ENCODE measurements around the gene TFF1.

Gene TFF1

DNA sequence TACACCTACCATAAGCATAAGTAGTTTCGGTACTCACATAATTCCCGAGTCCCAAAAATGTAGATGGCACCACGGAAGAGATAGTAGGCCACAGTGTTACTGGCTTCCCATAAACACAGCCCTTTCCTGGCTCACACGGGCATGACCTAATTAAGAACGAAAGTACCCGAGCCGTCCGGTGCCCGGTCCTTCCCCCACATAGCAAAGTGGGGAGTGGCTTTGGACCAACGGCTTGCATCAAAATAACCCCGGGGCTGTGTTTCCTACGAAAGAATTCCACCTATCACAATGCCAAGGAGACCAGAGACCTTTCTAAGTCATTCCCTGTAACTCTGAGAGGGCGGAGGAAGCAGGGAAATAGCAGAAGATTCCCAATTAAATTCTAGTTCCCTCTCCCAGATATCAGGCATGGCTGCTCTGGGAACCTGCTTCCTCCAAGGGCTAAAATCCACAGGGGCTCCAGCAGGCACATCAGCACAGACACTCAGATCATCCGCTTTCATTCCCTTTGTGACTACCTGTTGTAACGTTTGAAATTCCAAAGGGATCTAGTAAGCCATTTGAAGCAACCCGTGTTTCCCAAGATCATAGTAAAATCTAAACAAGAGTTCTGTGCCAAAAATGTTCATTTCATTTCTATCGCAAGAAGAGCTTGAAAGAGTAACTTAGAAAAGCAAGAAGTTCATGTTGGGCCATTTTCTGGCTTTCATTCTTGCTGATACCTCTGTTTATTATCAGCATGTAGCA, 29.7 kb upstream of the TFF1 start, which contains the start of gene TMPRSS3:
TSS of gene TMPRSS3 (minus strand) at position 148 of the 747 bp plus-strand sequence. CDS start 635 bp downstream, outside the sequence.
- ChIA-PET CTCF (interaction anchor here (0.6 to 0.7 kb wide), 2 partner anchors 137 to 924 kb away, joined by 4 read pairs; no protein-coding TSS in a partner anchor), POLR2A (no interaction called here)
- Histone ChIP-seq H3K4me3 (ENCODE audit: low read depth, low read length) (no peak within 1 kb of the TSS), H3K36me3 (ENCODE audit: control insufficient read depth in 2 of 2, insufficient read depth in 1 of 2, low read length in 2 of 2) (no peaks in the 10 kb centered on the region), H3K4me1 (ENCODE audit: control insufficient read depth, insufficient read depth, low read length) (no peaks in the 10 kb centered on the region), H3K9me3 (ENCODE audit: control insufficient read depth, insufficient read depth, low read depth, low read length) (no peaks in the 10 kb centered on the region), H3K27ac (ENCODE audit: extremely low read depth, low read depth, low read length) (no peak within 1 kb of the TSS)
- no peak for TF ChIP-seq ZNF324 (tag by site-specific recombination; IDR thresholded peaks at IDR 0.05)
- TF ChIP-seq, protein P1, sequence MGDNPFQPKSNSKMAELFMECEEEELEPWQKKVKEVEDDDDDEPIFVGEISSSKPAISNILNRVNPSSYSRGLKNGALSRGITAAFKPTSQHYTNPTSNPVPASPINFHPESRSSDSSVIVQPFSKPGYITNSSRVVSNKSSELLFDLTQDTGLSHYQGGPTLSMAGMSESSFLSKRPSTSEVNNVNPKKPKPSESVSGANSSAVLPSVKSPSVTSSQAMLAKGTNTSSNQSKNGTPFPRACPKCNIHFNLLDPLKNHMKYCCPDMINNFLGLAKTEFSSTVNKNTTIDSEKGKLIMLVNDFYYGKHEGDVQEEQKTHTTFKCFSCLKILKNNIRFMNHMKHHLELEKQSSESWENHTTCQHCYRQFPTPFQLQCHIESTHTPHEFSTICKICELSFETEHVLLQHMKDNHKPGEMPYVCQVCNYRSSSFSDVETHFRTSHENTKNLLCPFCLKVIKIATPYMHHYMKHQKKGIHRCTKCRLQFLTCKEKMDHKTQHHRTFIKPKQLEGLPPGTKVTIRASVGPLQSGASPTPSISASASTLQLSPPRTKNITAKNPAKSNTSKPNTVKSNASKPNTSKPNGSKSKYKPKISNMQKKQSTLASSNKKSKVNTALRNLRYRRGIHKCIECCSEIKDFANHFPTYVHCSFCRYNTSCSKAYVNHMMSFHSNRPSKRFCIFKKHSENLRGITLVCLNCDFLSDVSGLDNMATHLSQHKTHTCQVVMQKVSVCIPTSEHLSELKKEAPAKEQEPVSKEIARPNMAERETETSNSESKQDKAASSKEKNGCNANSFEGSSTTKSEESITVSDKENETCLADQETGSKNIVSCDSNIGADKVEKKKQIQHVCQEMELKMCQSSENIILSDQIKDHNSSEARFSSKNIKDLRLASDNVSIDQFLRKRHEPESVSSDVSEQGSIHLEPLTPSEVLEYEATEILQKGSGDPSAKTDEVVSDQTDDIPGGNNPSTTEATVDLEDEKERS (tag by site-specific recombination; IDR thresholded peaks at IDR 0.05): no peak
- no peak for TF ChIP-seq ZNF202 (tag by site-specific recombination; IDR thresholded peaks at IDR 0.05; ENCODE audit: borderline replicate concordance)
- TF ChIP-seq ZNF214 (tag by site-specific recombination; IDR thresholded peaks at IDR 0.05; ENCODE audit: borderline replicate concordance): no peak
- TF ChIP-seq ZNF433 (tag by site-specific recombination; IDR thresholded peaks at IDR 0.05; ENCODE audit: low read depth): no peak
- TF ChIP-seq ZNF23 (tag by site-specific recombination; IDR thresholded peaks at IDR 0.05; ENCODE audit: borderline replicate concordance): no peak
- TF ChIP-seq ZNF473 (tag by site-specific recombination; IDR thresholded peaks at IDR 0.05): no peak
- TF ChIP-seq ZNF157 (tag by site-specific recombination; IDR thresholded peaks at IDR 0.05): no peak

DNA sequence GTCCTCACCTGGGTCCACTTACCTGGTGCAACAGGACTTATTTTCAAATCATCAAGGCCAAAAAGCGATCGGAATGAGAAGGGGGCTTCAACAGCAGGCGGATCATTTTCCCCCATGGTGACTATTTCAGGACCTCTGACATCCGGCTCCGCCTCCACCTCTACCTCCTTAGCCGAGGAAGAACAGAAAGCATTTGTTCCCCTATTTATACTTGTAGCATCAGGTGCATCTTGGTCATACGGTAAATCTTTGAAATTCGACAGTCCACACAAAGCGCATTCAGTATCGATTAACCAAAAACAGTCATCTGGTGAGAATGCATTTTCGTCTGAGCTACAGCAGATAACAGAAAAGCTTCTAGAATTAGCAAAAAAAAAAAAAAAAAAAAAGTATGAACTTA, 29.0 kb upstream of the TFF1 start:
- CTCF ChIA-PET: no interaction called here
- H3K4me1 ChIP-seq (ENCODE audit: control insufficient read depth, insufficient read depth, low read length): no peaks in the 10 kb centered on the region

More for the DNA sequence above, 29.0 kb upstream of the TFF1 start:
- H3K27ac ChIP-seq (ENCODE audit: extremely low read depth, low read depth, low read length): no peak overlapping the region
- H3K9me3 ChIP-seq (ENCODE audit: control insufficient read depth, insufficient read depth, low read depth, low read length): no peaks in the 10 kb centered on the region
- H3K36me3 ChIP-seq (ENCODE audit: control insufficient read depth in 2 of 2, insufficient read depth in 1 of 2, low read length in 2 of 2): no peaks in the 10 kb centered on the region
- POLR2A ChIA-PET: no interaction called here
- H3K4me3 ChIP-seq (ENCODE audit: low read depth, low read length): no peak overlapping the region
- TF ChIP-seq ZNF202 (tag by site-specific recombination; IDR thresholded peaks at IDR 0.05; ENCODE audit: borderline replicate concordance) (no peak), SCRT2 (tag by site-specific recombination; IDR thresholded peaks at IDR 0.05) (no peak), SALL2 (tag by site-specific recombination; IDR thresholded peaks at IDR 0.05; ENCODE audit: borderline replicate concordance) (no peak), TCF7L2 (IDR thresholded peaks at IDR 0.05; ENCODE audit: borderline replicate concordance, low read depth, low read length) (no peak), ZNF404 (tag by site-specific recombination; IDR thresholded peaks at IDR 0.05) (no peak), ZNF701 (tag by site-specific recombination; IDR thresholded peaks at IDR 0.05) (no peak), ZNF626 (tag by site-specific recombination; IDR thresholded peaks at IDR 0.05) (no peak), OSR2 (tag by site-specific recombination; IDR thresholded peaks at IDR 0.05) (no peak), ZNF529 (tag by site-specific recombination; IDR thresholded peaks at IDR 0.05; ENCODE audit: insufficient replicate concordance) (no peak), ZNF324 (tag by site-specific recombination; IDR thresholded peaks at IDR 0.05) (no peak), GFI1B (tag by site-specific recombination; IDR thresholded peaks at IDR 0.05) (no peak), ZNF658 (tag by site-specific recombination; IDR thresholded peaks at IDR 0.05) (no peak), ZNF544 (tag by site-specific recombination; IDR thresholded peaks at IDR 0.05) (no peak), ZNF184 (tag by site-specific recombination; IDR thresholded peaks at IDR 0.05) (no peak), ZNF843 (tag by site-specific recombination; IDR thresholded peaks at IDR 0.05) (no peak), ZNF302 (tag by site-specific recombination; IDR thresholded peaks at IDR 0.05; ENCODE audit: low read depth) (no peak), HOXA7 (CRISPR knock-in tag; IDR thresholded peaks at IDR 0.05; ENCODE audit: borderline replicate concordance) (no peak), HOXD13 (CRISPR knock-in tag; IDR thresholded peaks at IDR 0.05; ENCODE audit: borderline replicate concordance) (no peak)
- TF ChIP-seq, protein P2, sequence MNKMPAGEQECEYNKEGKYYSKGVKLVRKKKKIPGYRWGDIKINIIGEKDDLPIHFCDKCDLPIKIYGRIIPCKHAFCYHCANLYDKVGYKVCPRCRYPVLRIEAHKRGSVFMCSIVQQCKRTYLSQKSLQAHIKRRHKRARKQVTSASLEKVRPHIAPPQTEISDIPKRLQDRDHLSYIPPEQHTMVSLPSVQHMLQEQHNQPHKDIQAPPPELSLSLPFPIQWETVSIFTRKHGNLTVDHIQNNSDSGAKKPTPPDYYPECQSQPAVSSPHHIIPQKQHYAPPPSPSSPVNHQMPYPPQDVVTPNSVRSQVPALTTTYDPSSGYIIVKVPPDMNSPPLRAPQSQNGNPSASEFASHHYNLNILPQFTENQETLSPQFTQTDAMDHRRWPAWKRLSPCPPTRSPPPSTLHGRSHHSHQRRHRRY (tag by site-specific recombination; IDR thresholded peaks at IDR 0.05): no peak
- TF ChIP-seq, protein P3, sequence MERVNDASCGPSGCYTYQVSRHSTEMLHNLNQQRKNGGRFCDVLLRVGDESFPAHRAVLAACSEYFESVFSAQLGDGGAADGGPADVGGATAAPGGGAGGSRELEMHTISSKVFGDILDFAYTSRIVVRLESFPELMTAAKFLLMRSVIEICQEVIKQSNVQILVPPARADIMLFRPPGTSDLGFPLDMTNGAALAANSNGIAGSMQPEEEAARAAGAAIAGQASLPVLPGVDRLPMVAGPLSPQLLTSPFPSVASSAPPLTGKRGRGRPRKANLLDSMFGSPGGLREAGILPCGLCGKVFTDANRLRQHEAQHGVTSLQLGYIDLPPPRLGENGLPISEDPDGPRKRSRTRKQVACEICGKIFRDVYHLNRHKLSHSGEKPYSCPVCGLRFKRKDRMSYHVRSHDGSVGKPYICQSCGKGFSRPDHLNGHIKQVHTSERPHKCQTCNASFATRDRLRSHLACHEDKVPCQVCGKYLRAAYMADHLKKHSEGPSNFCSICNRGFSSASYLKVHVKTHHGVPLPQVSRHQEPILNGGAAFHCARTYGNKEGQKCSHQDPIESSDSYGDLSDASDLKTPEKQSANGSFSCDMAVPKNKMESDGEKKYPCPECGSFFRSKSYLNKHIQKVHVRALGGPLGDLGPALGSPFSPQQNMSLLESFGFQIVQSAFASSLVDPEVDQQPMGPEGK (tag by site-specific recombination; IDR thresholded peaks at IDR 0.05): no peak
